HepG2 (cell line): ENCODE measurements around the gene HSCB.

Experiments used
- CENPT ChIP-seq: sonication (generic); formaldehyde crosslinking; IDR thresholded peaks from 2 replicates; pipeline ENCODE4 v1.8.0; 2022; ENCODE audit warnings: low read depth, mild to moderate bottlenecking, moderate library complexity, missing genetic modification reagents
- CTCF ChIP-seq: sonication (generic); formaldehyde crosslinking; IDR thresholded peaks from 2 replicates; pipeline ENCODE4 v1.5.0; 2020; ENCODE audit warnings: mild to moderate bottlenecking, missing genetic modification reagents, moderate library complexity
- DNMT1 ChIP-seq: sonication (generic); formaldehyde crosslinking; IDR thresholded peaks from 2 replicates; pipeline ENCODE4 v1.5.1; 2020; ENCODE audit warnings: mild to moderate bottlenecking, missing genetic modification reagents
- ELF1 ChIP-seq: sonication (generic); formaldehyde crosslinking; IDR thresholded peaks from 2 replicates; pipeline ENCODE4 v1.4.0; 2020; ENCODE audit warnings: missing genetic modification reagents
- EP300 ChIP-seq, 3 experiments: sonication (generic) in 1 of 3; formaldehyde crosslinking in 1 of 3; IDR thresholded peaks; 2 replicates each; pipeline versions ENCODE4 v1.5.1 to v1.6.1; 2011 to 2020; ENCODE audit warnings: low read depth in 2 of 3, low read length in 2 of 3, borderline replicate concordance in 1 of 3, improper control_type of control experiment in 1 of 3, mild to moderate bottlenecking in 1 of 3, missing genetic modification reagents in 1 of 3, moderate library complexity in 1 of 3
- PHF5A ChIP-seq: IDR thresholded peaks from one replicate; pipeline ENCODE4 v1.6.1; 2018; ENCODE audit warnings: low read depth, missing genetic modification reagents; ENCODE audit not compliant: unreplicated experiment
- SIN3B ChIP-seq: fragments of 150-350 bp; IDR thresholded peaks from 2 replicates; pipeline ENCODE4 v1.6.1; 2014; ENCODE audit warnings: low read length
- SUZ12 ChIP-seq: fragments of 150-350 bp; IDR thresholded peaks from 2 replicates; pipeline ENCODE4 v1.6.1; 2014; ENCODE audit warnings: low read depth, low read length
- ZBTB7A ChIP-seq: sonication (generic); formaldehyde crosslinking; IDR thresholded peaks from 2 replicates; pipeline ENCODE4 v1.8.0; 2022; ENCODE audit warnings: mild to moderate bottlenecking, missing genetic modification reagents
- ZNF24 ChIP-seq: fragments of 450-650 bp; IDR thresholded peaks from 2 replicates; pipeline ENCODE4 v1.6.1; 2017; ENCODE audit warnings: antibody characterized with exemption, mild to moderate bottlenecking
- ZNF253 ChIP-seq: sonication (generic); formaldehyde crosslinking; IDR thresholded peaks from 2 replicates; pipeline ENCODE4 v1.8.0; 2022; ENCODE audit warnings: mild to moderate bottlenecking, missing genetic modification reagents, borderline replicate concordance
- TF ChIP-seq, protein P1 (sequence below): sonication (generic); formaldehyde crosslinking; IDR thresholded peaks from 2 replicates; pipeline ENCODE4 v1.9.0; 2021; ENCODE audit warnings: missing genetic modification reagents, borderline replicate concordance
- TF ChIP-seq, protein P2 (sequence below): sonication (generic); formaldehyde crosslinking; IDR thresholded peaks from 2 replicates; pipeline ENCODE4 v1.5.1; 2020; ENCODE audit warnings: missing genetic modification reagents, mild to moderate bottlenecking, borderline replicate concordance

- TF ChIP-seq SIN3B (no peak), ELF1 (no peak), CTCF (CRISPR knock-in tag) (no peak), CENPT (no peak), PHF5A (CRISPR knock-in tag) (no peak), DNMT1 (CRISPR knock-in tag) (no peak), ZBTB7A (CRISPR knock-in tag) (no peak), EP300 (IDR thresholded peaks at IDR 0.05; ENCODE audit: low read depth in 2 of 2, low read length in 2 of 2) (no peak), EP300 (CRISPR knock-in tag; IDR thresholded peaks at IDR 0.05; ENCODE audit: borderline replicate concordance) (no peak), ZNF24 (no peak), SUZ12 (no peak), ZNF253 (no peak)
- TF ChIP-seq, protein P1, sequence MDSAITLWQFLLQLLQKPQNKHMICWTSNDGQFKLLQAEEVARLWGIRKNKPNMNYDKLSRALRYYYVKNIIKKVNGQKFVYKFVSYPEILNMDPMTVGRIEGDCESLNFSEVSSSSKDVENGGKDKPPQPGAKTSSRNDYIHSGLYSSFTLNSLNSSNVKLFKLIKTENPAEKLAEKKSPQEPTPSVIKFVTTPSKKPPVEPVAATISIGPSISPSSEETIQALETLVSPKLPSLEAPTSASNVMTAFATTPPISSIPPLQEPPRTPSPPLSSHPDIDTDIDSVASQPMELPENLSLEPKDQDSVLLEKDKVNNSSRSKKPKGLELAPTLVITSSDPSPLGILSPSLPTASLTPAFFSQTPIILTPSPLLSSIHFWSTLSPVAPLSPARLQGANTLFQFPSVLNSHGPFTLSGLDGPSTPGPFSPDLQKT (CRISPR knock-in tag), result no peak
- TF ChIP-seq, protein P2, sequence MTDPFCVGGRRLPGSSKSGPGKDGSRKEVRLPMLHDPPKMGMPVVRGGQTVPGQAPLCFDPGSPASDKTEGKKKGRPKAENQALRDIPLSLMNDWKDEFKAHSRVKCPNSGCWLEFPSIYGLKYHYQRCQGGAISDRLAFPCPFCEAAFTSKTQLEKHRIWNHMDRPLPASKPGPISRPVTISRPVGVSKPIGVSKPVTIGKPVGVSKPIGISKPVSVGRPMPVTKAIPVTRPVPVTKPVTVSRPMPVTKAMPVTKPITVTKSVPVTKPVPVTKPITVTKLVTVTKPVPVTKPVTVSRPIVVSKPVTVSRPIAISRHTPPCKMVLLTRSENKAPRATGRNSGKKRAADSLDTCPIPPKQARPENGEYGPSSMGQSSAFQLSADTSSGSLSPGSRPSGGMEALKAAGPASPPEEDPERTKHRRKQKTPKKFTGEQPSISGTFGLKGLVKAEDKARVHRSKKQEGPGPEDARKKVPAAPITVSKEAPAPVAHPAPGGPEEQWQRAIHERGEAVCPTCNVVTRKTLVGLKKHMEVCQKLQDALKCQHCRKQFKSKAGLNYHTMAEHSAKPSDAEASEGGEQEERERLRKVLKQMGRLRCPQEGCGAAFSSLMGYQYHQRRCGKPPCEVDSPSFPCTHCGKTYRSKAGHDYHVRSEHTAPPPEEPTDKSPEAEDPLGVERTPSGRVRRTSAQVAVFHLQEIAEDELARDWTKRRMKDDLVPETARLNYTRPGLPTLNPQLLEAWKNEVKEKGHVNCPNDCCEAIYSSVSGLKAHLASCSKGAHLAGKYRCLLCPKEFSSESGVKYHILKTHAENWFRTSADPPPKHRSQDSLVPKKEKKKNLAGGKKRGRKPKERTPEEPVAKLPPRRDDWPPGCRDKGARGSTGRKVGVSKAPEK (CRISPR knock-in tag), result no peak
Measured at GRCh38 chr22:28718044-28718443, 23.8 kb upstream of the HSCB start.
